Astrocyte (in vitro differentiated cells and primary cell): ENCODE results near the gene NCOA7.

Experiments used
- EZH2 ChIP-seq: IDR thresholded peaks from 2 replicates; pipeline ENCODE4 v1.6.1; 2012; ENCODE audit warnings: mild to moderate bottlenecking, low read length, inconsistent platforms; ENCODE audit not compliant: insufficient read depth
- TF ChIP-seq, protein P1 (sequence below): IDR thresholded peaks from 2 replicates; pipeline ENCODE4 v1.5.1; 2011; ENCODE audit warnings: low read depth, mild to moderate bottlenecking, inconsistent platforms, low read length, moderate library complexity; ENCODE audit not compliant: insufficient read depth

DNA sequence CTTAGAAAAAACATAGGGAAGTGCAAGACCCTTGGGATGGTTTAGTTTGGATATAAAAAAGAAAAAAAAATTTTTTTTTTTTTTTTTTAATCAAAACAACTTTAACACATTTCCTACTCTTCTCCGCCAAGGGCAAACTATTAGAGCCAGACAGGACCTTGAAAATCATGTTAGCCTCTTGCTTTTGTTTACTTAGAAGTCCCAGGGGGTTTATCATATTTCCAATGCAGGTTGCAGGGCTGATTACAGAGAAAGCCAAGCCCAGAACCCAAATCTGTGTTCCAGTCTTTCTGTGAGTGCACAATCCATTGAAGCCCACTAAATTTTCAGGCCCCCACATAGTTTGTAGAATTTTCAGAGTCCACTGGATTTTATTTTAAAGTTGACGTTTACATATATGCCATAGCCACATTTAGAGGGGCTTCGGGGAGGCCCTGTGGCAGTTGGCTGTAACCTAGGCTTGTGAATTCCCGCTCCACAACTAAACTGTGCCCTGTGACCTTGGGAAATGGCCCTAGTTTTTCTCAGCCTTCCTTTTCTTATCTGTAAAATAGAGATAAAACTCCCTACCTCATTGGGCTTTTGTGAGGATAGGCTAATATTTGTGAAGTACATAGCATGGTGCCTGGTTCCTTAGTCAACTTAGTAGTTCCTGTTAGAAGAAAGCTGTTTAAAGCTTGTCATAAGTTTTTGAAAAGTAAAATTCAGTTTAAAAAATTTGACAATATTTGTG is 55.7 kb downstream of the NCOA7 start:
- TF ChIP-seq, protein P1, sequence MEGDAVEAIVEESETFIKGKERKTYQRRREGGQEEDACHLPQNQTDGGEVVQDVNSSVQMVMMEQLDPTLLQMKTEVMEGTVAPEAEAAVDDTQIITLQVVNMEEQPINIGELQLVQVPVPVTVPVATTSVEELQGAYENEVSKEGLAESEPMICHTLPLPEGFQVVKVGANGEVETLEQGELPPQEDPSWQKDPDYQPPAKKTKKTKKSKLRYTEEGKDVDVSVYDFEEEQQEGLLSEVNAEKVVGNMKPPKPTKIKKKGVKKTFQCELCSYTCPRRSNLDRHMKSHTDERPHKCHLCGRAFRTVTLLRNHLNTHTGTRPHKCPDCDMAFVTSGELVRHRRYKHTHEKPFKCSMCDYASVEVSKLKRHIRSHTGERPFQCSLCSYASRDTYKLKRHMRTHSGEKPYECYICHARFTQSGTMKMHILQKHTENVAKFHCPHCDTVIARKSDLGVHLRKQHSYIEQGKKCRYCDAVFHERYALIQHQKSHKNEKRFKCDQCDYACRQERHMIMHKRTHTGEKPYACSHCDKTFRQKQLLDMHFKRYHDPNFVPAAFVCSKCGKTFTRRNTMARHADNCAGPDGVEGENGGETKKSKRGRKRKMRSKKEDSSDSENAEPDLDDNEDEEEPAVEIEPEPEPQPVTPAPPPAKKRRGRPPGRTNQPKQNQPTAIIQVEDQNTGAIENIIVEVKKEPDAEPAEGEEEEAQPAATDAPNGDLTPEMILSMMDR: no peak
- no peak for TF ChIP-seq EZH2
